WTC11 (cell line): ENCODE measurements around the gene GLI2.

Experiments used
- ATF3 ChIP-seq: sonication (generic); formaldehyde crosslinking; conservative IDR thresholded peaks from 2 replicates; pipeline ENCODE4 v1.8.1; 2022; ENCODE audit warnings: mild to moderate bottlenecking, missing genetic modification reagents
- CTCF ChIP-seq: fragments of 200-600 bp; IDR thresholded peaks from 2 replicates; pipeline ENCODE4 v1.8.0; 2022; ENCODE audit warnings: antibody characterized with exemption
- E2F4 ChIP-seq: sonication (generic); formaldehyde crosslinking; IDR thresholded peaks from 2 replicates; pipeline ENCODE4 v1.8.1; 2022; ENCODE audit warnings: low read depth, mild to moderate bottlenecking, moderate library complexity, missing genetic modification reagents, borderline replicate concordance
- E2F5 ChIP-seq: sonication (generic); formaldehyde crosslinking; IDR thresholded peaks from 2 replicates; pipeline ENCODE4 v1.8.1; 2022; ENCODE audit warnings: mild to moderate bottlenecking, moderate library complexity, missing genetic modification reagents
- ESRRA ChIP-seq: sonication (generic); formaldehyde crosslinking; IDR thresholded peaks from 2 replicates; pipeline ENCODE4 v1.8.1; 2022; ENCODE audit warnings: mild to moderate bottlenecking, missing genetic modification reagents, borderline replicate concordance
- IRF1 ChIP-seq: sonication (generic); formaldehyde crosslinking; IDR thresholded peaks from 2 replicates; pipeline ENCODE4 v1.8.0; 2023; ENCODE audit warnings: missing genetic modification reagents
- STAT6 ChIP-seq: sonication (generic); formaldehyde crosslinking; conservative IDR thresholded peaks from 2 replicates; pipeline ENCODE4 v1.8.1; 2023; ENCODE audit warnings: mild to moderate bottlenecking, low read depth, missing genetic modification reagents, moderate library complexity

- TF ChIP-seq E2F5 (CRISPR knock-in tag) = no peak
- TF ChIP-seq CTCF = no peak
- TF ChIP-seq ATF3 (CRISPR knock-in tag) = no peak
- no peak for TF ChIP-seq IRF1 (CRISPR knock-in tag)
- TF ChIP-seq STAT6 = no peak
- no peak for TF ChIP-seq ESRRA (CRISPR knock-in tag)
- TF ChIP-seq E2F4 (CRISPR knock-in tag) = no peak
Measured at GRCh38 chr2:120758181-120759144, 22.8 kb downstream of the GLI2 start.
